HepG2 (cell line): ENCODE data around the gene CHKA. TPM values are rescaled to one million over a fixed set of nuclear protein-coding genes. Genes with fewer than 3 reads are reported as not detected.

Source experiments
- ARID5B ChIP-seq: IDR thresholded peaks from 2 replicates; pipeline ENCODE4 v1.4.0; 2020; ENCODE audit warnings: mild to moderate bottlenecking, missing genetic modification reagents
- ATF3 ChIP-seq: sonication (generic); formaldehyde crosslinking; IDR thresholded peaks from 2 replicates; pipeline ENCODE4 v1.4.0; 2020; ENCODE audit warnings: missing genetic modification reagents
- DMAP1 ChIP-seq: IDR thresholded peaks from 2 replicates; pipeline ENCODE4 v1.6.1; 2016
- DRAP1 ChIP-seq: IDR thresholded peaks from 2 replicates; pipeline ENCODE4 v1.6.1; 2016; ENCODE audit warnings: missing genetic modification reagents, missing compliant biosample characterization
- EEA1 ChIP-seq: sonication (generic); formaldehyde crosslinking; IDR thresholded peaks from 2 replicates; pipeline ENCODE4 v1.5.1; 2020; ENCODE audit warnings: mild to moderate bottlenecking, missing genetic modification reagents, borderline replicate concordance
- FOXP1 ChIP-seq, 2 experiments: fragments of 450-650 bp in 1 of 2; IDR thresholded peaks; 2 replicates each; pipeline ENCODE4 v1.6.1; 2017 to 2018; ENCODE audit warnings: antibody characterized with exemption in 1 of 2
- HMG20A ChIP-seq: IDR thresholded peaks from 2 replicates; pipeline ENCODE4 v1.6.1; 2016; ENCODE audit warnings: borderline replicate concordance
- HOXA3 ChIP-seq: sonication (generic); formaldehyde crosslinking; IDR thresholded peaks from 2 replicates; pipeline ENCODE4 v1.5.0; 2020; ENCODE audit warnings: missing genetic modification reagents
- KAT8 ChIP-seq: IDR thresholded peaks from 2 replicates; pipeline ENCODE4 v1.6.1; 2016; ENCODE audit warnings: missing genetic modification reagents, missing compliant biosample characterization
- MED8 ChIP-seq: sonication (generic); formaldehyde crosslinking; IDR thresholded peaks from 2 replicates; pipeline ENCODE4 v1.8.1; 2023; ENCODE audit warnings: mild to moderate bottlenecking, missing genetic modification reagents; ENCODE audit not compliant: insufficient replicate concordance
- MEIS2 ChIP-seq: sonication (generic); formaldehyde crosslinking; IDR thresholded peaks from 2 replicates; pipeline ENCODE4 v1.9.0; 2021; ENCODE audit warnings: mild to moderate bottlenecking, missing genetic modification reagents
- MTA1 ChIP-seq: sonication (generic); formaldehyde crosslinking; IDR thresholded peaks from 2 replicates; pipeline ENCODE4 v1.4.0; 2020; ENCODE audit warnings: missing genetic modification reagents, mild to moderate bottlenecking, borderline replicate concordance
- NFRKB ChIP-seq: fragments of 450-650 bp; IDR thresholded peaks from 2 replicates; pipeline ENCODE4 v1.6.1; 2017
- PPARG ChIP-seq: conservative IDR thresholded peaks from 2 replicates; pipeline ENCODE4 v1.6.1; 2016; ENCODE audit warnings: missing biosample characterization, missing genetic modification reagents
- SRSF1 ChIP-seq: fragments of 200-400 bp; formaldehyde crosslinking; optimal IDR thresholded peaks from 2 replicates; pipeline ENCODE3; 2017; ENCODE audit warnings: mild to moderate bottlenecking, low read depth, low read length, moderate library complexity
- TCF7L2 ChIP-seq: IDR thresholded peaks from 2 replicates; pipeline ENCODE4 v1.6.1; 2011; ENCODE audit warnings: mild to moderate bottlenecking, low read depth, low read length, moderate library complexity
- TMF1 ChIP-seq: sonication (generic); formaldehyde crosslinking; IDR thresholded peaks from 2 replicates; pipeline ENCODE4 v1.8.1; 2022; ENCODE audit warnings: low read depth, missing genetic modification reagents
- ZEB1 ChIP-seq: IDR thresholded peaks from 2 replicates; pipeline ENCODE4 v1.6.1; 2012; ENCODE audit warnings: mild to moderate bottlenecking, low read depth, inconsistent platforms; ENCODE audit not compliant: insufficient replicate concordance
- ZMYM3 ChIP-seq: sonication (generic); formaldehyde crosslinking; IDR thresholded peaks from 2 replicates; pipeline ENCODE4 v1.5.1; 2020; ENCODE audit warnings: mild to moderate bottlenecking, missing genetic modification reagents
- ZNF616 ChIP-seq: sonication (generic); formaldehyde crosslinking; IDR thresholded peaks from 2 replicates; pipeline ENCODE4 v1.5.0; 2020; ENCODE audit warnings: low read depth, mild to moderate bottlenecking, missing genetic modification reagents
- polyA plus RNA-seq, 8 experiments: library from polyadenylated mRNA; depleted of rRNA in 3 of 8; stranded (reverse) in 7 of 8; unstranded in 1 of 8; fragments of >200 nt; fragmentation: Illumina TruSeq in 4 of 8; extraction: Trizol in 4 of 8; gene quantifications; 2 replicates each; pipeline versions ENCODE4 v1.2.1 to v1.2.3, GENCODE V29; 2011 to 2016; ENCODE audit warnings: low read depth in 4 of 8, missing spikeins in 1 of 8, mixed read lengths in 1 of 8; ENCODE audit not compliant: insufficient read depth in 1 of 8
- total RNA-seq, 5 experiments: library from RNA; depleted of rRNA; stranded (reverse); fragments of >200 nt; fragmentation: Illumina TruSeq; extraction: Trizol; gene quantifications; 2 replicates each; pipeline ENCODE4 v1.2.3, GENCODE V29; 2016; ENCODE audit warnings: low read depth in 1 of 5
- TF ChIP-seq, protein P1 (sequence below): sonication (generic); formaldehyde crosslinking; IDR thresholded peaks from 2 replicates; pipeline ENCODE4 v1.4.0; 2020; ENCODE audit warnings: mild to moderate bottlenecking, missing genetic modification reagents
- TF ChIP-seq, protein P2 (sequence below): IDR thresholded peaks from 2 replicates; pipeline ENCODE4 v1.6.1; 2012; ENCODE audit warnings: inconsistent platforms
- TF ChIP-seq, protein P3 (sequence below): sonication (generic); formaldehyde crosslinking; IDR thresholded peaks from 2 replicates; pipeline ENCODE4 v1.4.0; 2020; ENCODE audit warnings: missing genetic modification reagents

The CHKA gene
- total and polyA plus RNA-seq, 2 of the 13 experiments (the other 11 are each of a cell fraction or from before 2014, with no cell fraction given): 71.6 to 92.7 TPM

DNA sequence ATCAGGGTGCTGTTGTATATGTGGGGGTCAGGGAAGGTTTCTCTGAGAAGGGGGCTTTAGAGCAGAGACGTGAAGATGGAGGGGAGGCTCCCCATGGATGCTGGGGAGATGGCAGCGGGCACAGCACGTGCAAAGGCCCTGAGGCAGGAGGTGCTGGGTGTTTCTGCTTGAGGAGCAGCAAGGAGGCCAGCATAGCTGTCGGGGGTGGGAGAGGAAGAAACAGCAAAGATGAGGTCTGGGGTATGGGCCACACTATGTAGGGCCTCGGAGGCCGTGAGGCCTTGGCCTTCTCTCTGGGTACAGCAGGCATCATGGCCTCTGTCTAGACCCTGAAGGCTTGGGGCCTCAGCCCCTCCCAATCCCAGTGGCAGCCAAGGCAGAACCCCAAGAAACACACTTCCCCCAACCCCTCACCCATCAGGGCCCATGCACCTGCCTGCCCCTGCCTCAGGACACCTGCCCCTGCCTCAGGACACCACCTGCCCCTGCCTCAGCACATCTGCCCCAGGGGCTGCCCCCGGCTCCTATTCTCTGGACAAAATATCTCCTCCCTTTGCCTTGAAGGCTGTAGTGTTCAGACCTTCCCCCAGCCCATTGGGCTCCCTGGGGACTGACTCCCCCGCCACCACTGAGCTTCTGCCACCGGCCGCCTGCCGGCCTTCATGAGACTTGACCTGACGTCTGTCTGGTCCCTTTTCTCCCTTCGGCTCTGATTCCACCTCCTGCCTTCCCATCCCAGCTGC lies 104.9 kb downstream of the CHKA start (continued):
- TF ChIP-seq, protein P1, sequence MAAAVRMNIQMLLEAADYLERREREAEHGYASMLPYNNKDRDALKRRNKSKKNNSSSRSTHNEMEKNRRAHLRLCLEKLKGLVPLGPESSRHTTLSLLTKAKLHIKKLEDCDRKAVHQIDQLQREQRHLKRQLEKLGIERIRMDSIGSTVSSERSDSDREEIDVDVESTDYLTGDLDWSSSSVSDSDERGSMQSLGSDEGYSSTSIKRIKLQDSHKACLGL (CRISPR knock-in tag): 0 out of 2 replicates have a peak, but pooled peaks have one; percentile 22
- TF ChIP-seq KAT8 (no peak), ZNF616 (CRISPR knock-in tag) (no peak), ATF3 (CRISPR knock-in tag) (no peak), ZMYM3 (CRISPR knock-in tag) (peak; percentile 89), MEIS2 (CRISPR knock-in tag) (peak; percentile 48; the same call in 1 of the 2 replicates), EEA1 (0 out of 2 replicates have a peak, but pooled peaks have one; percentile 4), HMG20A (CRISPR knock-in tag) (no peak), DRAP1 (CRISPR knock-in tag) (no peak), PPARG (CRISPR knock-in tag) (no peak), NFRKB (no peak), TCF7L2 (no peak), MED8 (peak; percentile 20), ZEB1 (peak; percentile 38), HOXA3 (CRISPR knock-in tag) (no peak), TMF1 (CRISPR knock-in tag) (no peak), DMAP1 (no peak), MTA1 (CRISPR knock-in tag) (no peak), FOXP1 (IDR thresholded peaks at IDR 0.05) (no peak), FOXP1 (CRISPR knock-in tag; IDR thresholded peaks at IDR 0.05) (no peak), ARID5B (no peak), SRSF1 (peak; percentile 41)
- TF ChIP-seq, protein P2, sequence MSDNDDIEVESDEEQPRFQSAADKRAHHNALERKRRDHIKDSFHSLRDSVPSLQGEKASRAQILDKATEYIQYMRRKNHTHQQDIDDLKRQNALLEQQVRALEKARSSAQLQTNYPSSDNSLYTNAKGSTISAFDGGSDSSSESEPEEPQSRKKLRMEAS: 0 out of 2 replicates have a peak, but pooled peaks have one; percentile 17
- TF ChIP-seq, protein P3, sequence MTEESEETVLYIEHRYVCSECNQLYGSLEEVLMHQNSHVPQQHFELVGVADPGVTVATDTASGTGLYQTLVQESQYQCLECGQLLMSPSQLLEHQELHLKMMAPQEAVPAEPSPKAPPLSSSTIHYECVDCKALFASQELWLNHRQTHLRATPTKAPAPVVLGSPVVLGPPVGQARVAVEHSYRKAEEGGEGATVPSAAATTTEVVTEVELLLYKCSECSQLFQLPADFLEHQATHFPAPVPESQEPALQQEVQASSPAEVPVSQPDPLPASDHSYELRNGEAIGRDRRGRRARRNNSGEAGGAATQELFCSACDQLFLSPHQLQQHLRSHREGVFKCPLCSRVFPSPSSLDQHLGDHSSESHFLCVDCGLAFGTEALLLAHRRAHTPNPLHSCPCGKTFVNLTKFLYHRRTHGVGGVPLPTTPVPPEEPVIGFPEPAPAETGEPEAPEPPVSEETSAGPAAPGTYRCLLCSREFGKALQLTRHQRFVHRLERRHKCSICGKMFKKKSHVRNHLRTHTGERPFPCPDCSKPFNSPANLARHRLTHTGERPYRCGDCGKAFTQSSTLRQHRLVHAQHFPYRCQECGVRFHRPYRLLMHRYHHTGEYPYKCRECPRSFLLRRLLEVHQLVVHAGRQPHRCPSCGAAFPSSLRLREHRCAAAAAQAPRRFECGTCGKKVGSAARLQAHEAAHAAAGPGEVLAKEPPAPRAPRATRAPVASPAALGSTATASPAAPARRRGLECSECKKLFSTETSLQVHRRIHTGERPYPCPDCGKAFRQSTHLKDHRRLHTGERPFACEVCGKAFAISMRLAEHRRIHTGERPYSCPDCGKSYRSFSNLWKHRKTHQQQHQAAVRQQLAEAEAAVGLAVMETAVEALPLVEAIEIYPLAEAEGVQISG (CRISPR knock-in tag): 0 out of 2 replicates have a peak, but pooled peaks have one; percentile 2
